ENCODE data around the gene POLN. TPM values are rescaled to one million over a fixed set of nuclear protein-coding genes. Genes with fewer than 3 reads are reported as not detected.

The POLN gene
- total RNA-seq, 1 experiment from 2014 or later = 1.3 TPM

- no peak overlapping the region for H3K4me2 ChIP-seq
- no peak overlapping the region for H3K4me3 ChIP-seq
- no peak for DNase-seq
- intact Hi-C loops (cut with micrococcal nuclease; ENCODE audit: unreplicated experiment) = no loop called here
- H3F3A ChIP-seq (ENCODE audit: insufficient read depth, low read depth) = no peaks in the 10 kb centered on the region
- no peaks in the 10 kb centered on the region for H3K79me2 ChIP-seq (ENCODE audit: low read depth)
- H3K27ac ChIP-seq = no peak overlapping the region
- no TSS peak for BruUV-seq (replicated peaks)
- H3K27me3 ChIP-seq (ENCODE audit: insufficient read depth, low read depth) = peaks cover 48% of the 10 kb centered on the region
- H3K4me1 ChIP-seq (replicated peaks; ENCODE audit: insufficient read depth) = no peaks in the 10 kb centered on the region
- H3K9me3 ChIP-seq (ENCODE audit: insufficient read depth, low read depth) = no peaks in the 10 kb centered on the region
- POLR2A ChIA-PET (ENCODE audit: unreplicated experiment) = no interaction called here
- CTCF ChIA-PET = no interaction called here
- no peaks in the 10 kb centered on the region for H4K20me1 ChIP-seq (ENCODE audit: insufficient read depth)
- H3K9me2 ChIP-seq (ENCODE audit: insufficient read depth) = no peaks in the 10 kb centered on the region
- no peak overlapping the region for H2AFZ ChIP-seq
- H3K36me3 ChIP-seq (ENCODE audit: low read depth) = no peaks in the 10 kb centered on the region
- TF ChIP-seq EZH2 (IDR thresholded peaks at IDR 0.05; ENCODE audit: low read depth) (no peak), CTCF (conservative IDR thresholded peaks at IDR 0.05) (no peak)
Measured at GRCh38 chr4:2268357-2269205, 26.7 kb upstream of the POLN start.

GRCh38 chr4:2267841-2268240 is 25.9 kb upstream of the POLN start:
- BruUV-seq (replicated peaks) = no TSS peak
- no peak overlapping the region for H3K4me3 ChIP-seq
- no peak overlapping the region for H2AFZ ChIP-seq
- no peak for DNase-seq
- H3K9me2 ChIP-seq (ENCODE audit: insufficient read depth) = no peaks in the 10 kb centered on the region
- TF ChIP-seq CTCF (conservative IDR thresholded peaks at IDR 0.05) = no peak
- no peak for TF ChIP-seq EZH2 (IDR thresholded peaks at IDR 0.05; ENCODE audit: low read depth)
- no peaks in the 10 kb centered on the region for H3K36me3 ChIP-seq (ENCODE audit: low read depth)
- peaks cover 51% of the 10 kb centered on the region for H3K27me3 ChIP-seq (ENCODE audit: insufficient read depth, low read depth)
- peaks cover under 1% of the 10 kb centered on the region; the same call in 1 of the 2 replicates for H3K4me1 ChIP-seq (replicated peaks; ENCODE audit: insufficient read depth)
- no peaks in the 10 kb centered on the region for H4K20me1 ChIP-seq (ENCODE audit: insufficient read depth)
- ChIA-PET CTCF (no interaction called here), POLR2A (ENCODE audit: unreplicated experiment) (no interaction called here)
- intact Hi-C loops (cut with micrococcal nuclease; ENCODE audit: unreplicated experiment) = no loop called here
- H3K27ac ChIP-seq = no peak overlapping the region
- H3K79me2 ChIP-seq (ENCODE audit: low read depth) = no peaks in the 10 kb centered on the region
- H3K4me2 ChIP-seq = no peak overlapping the region
- no peaks in the 10 kb centered on the region for H3F3A ChIP-seq (ENCODE audit: insufficient read depth, low read depth)
- H3K9me3 ChIP-seq (ENCODE audit: insufficient read depth, low read depth) = no peaks in the 10 kb centered on the region

- H2AFZ ChIP-seq = no peak overlapping the region
- BruUV-seq (replicated peaks) = no TSS peak
- H3K4me2 ChIP-seq = no peak overlapping the region
- ChIA-PET CTCF (no interaction called here), POLR2A (ENCODE audit: unreplicated experiment) (no interaction called here)
- H3K36me3 ChIP-seq (ENCODE audit: low read depth) = no peaks in the 10 kb centered on the region
- no peaks in the 10 kb centered on the region for H3F3A ChIP-seq (ENCODE audit: insufficient read depth, low read depth)
- no peak overlapping the region for H3K27ac ChIP-seq
- peaks cover 3% of the 10 kb centered on the region; the same call in 1 of the 2 replicates for H3K4me1 ChIP-seq (replicated peaks; ENCODE audit: insufficient read depth)
- intact Hi-C loops (cut with micrococcal nuclease; ENCODE audit: unreplicated experiment) = no loop called here
- no peak for DNase-seq
- TF ChIP-seq CTCF (conservative IDR thresholded peaks at IDR 0.05) (no peak), EZH2 (IDR thresholded peaks at IDR 0.05; ENCODE audit: low read depth) (no peak)
- no peak overlapping the region for H3K4me3 ChIP-seq
- no peaks in the 10 kb centered on the region for H4K20me1 ChIP-seq (ENCODE audit: insufficient read depth)
- no peaks in the 10 kb centered on the region for H3K79me2 ChIP-seq (ENCODE audit: low read depth)
- H3K9me3 ChIP-seq (ENCODE audit: insufficient read depth, low read depth) = no peaks in the 10 kb centered on the region
- no peaks in the 10 kb centered on the region for H3K9me2 ChIP-seq (ENCODE audit: insufficient read depth)
- peaks cover 47% of the 10 kb centered on the region for H3K27me3 ChIP-seq (ENCODE audit: insufficient read depth, low read depth)
Measured at GRCh38 chr4:2267320-2267811, 25.4 kb upstream of the POLN start.

All from PC-9 (cell line).